ENCODE data around the gene TMEM253. TPM values are rescaled to one million over a fixed set of nuclear protein-coding genes. Genes with fewer than 3 reads are reported as not detected.

Gene TMEM253
- total RNA-seq, 1 donor from 2014 or later, result 1.4 TPM

- Histone ChIP-seq H3K36me3 (ENCODE audit: insufficient read depth, low read length) (peaks cover 7% of the 10 kb centered on the region), H3K4me1 (ENCODE audit: insufficient read depth, low read length) (peaks cover 13% of the 10 kb centered on the region), H3K9me3 (ENCODE audit: insufficient read depth, low read depth, low read length) (no peaks in the 10 kb centered on the region), H3K9ac (ENCODE audit: low read length) (no peak overlapping the region), H2AFZ (ENCODE audit: low read depth, low read length) (no peak overlapping the region), H3K4me2 (ENCODE audit: low read length) (no peak overlapping the region), H3K4me3 (ENCODE audit: insufficient read depth, low read depth, low read length) (no peak overlapping the region), H3K27ac (ENCODE audit: low read depth, low read length) (no peak overlapping the region), H3K79me2 (ENCODE audit: insufficient read depth, low read length) (no peaks in the 10 kb centered on the region), H4K20me1 (ENCODE audit: insufficient read depth, low read length) (peaks cover 53% of the 10 kb centered on the region), H3K27me3 (ENCODE audit: insufficient read depth, low read length) (no peaks in the 10 kb centered on the region)
- H3K4me3 Mint-ChIP-seq (ENCODE audit: unreplicated experiment), result peak overlapping the region; percentile 66
- H3K36me3 Mint-ChIP-seq (ENCODE audit: low read depth, unreplicated experiment), result peaks cover 9% of the 10 kb centered on the region
- H3K27ac Mint-ChIP-seq (ENCODE audit: unreplicated experiment), result no peak overlapping the region
- peaks cover 48% of the 10 kb centered on the region for H3K4me1 Mint-ChIP-seq (ENCODE audit: low read depth, unreplicated experiment)
- TF ChIP-seq CTCF (IDR thresholded peaks at IDR 0.05; ENCODE audit: insufficient read depth, low read depth, low read length) (peak; percentile 94), EZH2 (IDR thresholded peaks at IDR 0.05; ENCODE audit: insufficient read depth, low read length) (no peak)
- DNase-seq (ENCODE audit: low read depth) (no peak), FAIRE-seq (peak; percentile 17)
- H3K9me3 Mint-ChIP-seq (ENCODE audit: unreplicated experiment), result no peaks in the 10 kb centered on the region
- no peaks in the 10 kb centered on the region for H3K27me3 Mint-ChIP-seq (ENCODE audit: low read depth, unreplicated experiment)
Measured at GRCh38 chr14:21092273-21093011, 8.4 kb upstream of the TMEM253 start.

GRCh38 chr14:21093018-21093417 lies 7.8 kb upstream of the TMEM253 start:
- no peak overlapping the region for H3K9ac ChIP-seq (ENCODE audit: low read length)
- Mint-ChIP-seq H3K27me3 (ENCODE audit: low read depth, unreplicated experiment) (no peaks in the 10 kb centered on the region), H3K4me3 (ENCODE audit: unreplicated experiment) (peak overlapping the region; percentile 66), H3K4me1 (ENCODE audit: low read depth, unreplicated experiment) (peaks cover 43% of the 10 kb centered on the region), H3K36me3 (ENCODE audit: low read depth, unreplicated experiment) (peaks cover 5% of the 10 kb centered on the region), H3K9me3 (ENCODE audit: unreplicated experiment) (no peaks in the 10 kb centered on the region), H3K27ac (ENCODE audit: unreplicated experiment) (peak overlapping the region; percentile 44)
- H4K20me1 ChIP-seq (ENCODE audit: insufficient read depth, low read length), result peaks cover 50% of the 10 kb centered on the region
- H3K36me3 ChIP-seq (ENCODE audit: insufficient read depth, low read length), result peaks cover 7% of the 10 kb centered on the region
- H3K4me2 ChIP-seq (ENCODE audit: low read length), result no peak overlapping the region
- no peak for FAIRE-seq
- no peak overlapping the region for H3K4me3 ChIP-seq (ENCODE audit: insufficient read depth, low read depth, low read length)
- no peak for DNase-seq (ENCODE audit: low read depth)
- H3K4me1 ChIP-seq (ENCODE audit: insufficient read depth, low read length), result peaks cover 9% of the 10 kb centered on the region
- no peak overlapping the region for H3K27ac ChIP-seq (ENCODE audit: low read depth, low read length)
- no peak for TF ChIP-seq EZH2 (IDR thresholded peaks at IDR 0.05; ENCODE audit: insufficient read depth, low read length)
- no peak for TF ChIP-seq CTCF (IDR thresholded peaks at IDR 0.05; ENCODE audit: insufficient read depth, low read depth, low read length)
- no peak overlapping the region for H2AFZ ChIP-seq (ENCODE audit: low read depth, low read length)
- no peaks in the 10 kb centered on the region for H3K9me3 ChIP-seq (ENCODE audit: insufficient read depth, low read depth, low read length)
- no peaks in the 10 kb centered on the region for H3K79me2 ChIP-seq (ENCODE audit: insufficient read depth, low read length)
- no peaks in the 10 kb centered on the region for H3K27me3 ChIP-seq (ENCODE audit: insufficient read depth, low read length)

All from astrocyte (in vitro differentiated cells and primary cell).